HepG2 (cell line): ENCODE data around the gene UNC119B. TPM values are rescaled to one million over a fixed set of nuclear protein-coding genes. Genes with fewer than 3 reads are reported as not detected.

Experiments
- BHLHE40 ChIP-seq: IDR thresholded peaks from 2 replicates; pipeline ENCODE4 v1.6.1; 2011; ENCODE audit warnings: low read length, improper control_type of control experiment
- GMEB1 ChIP-seq: sonication (generic); formaldehyde crosslinking; IDR thresholded peaks from 2 replicates; pipeline ENCODE4 v1.5.1; 2020; ENCODE audit warnings: missing genetic modification reagents, mild to moderate bottlenecking, borderline replicate concordance
- HDAC1 ChIP-seq: sonication (generic); formaldehyde crosslinking; IDR thresholded peaks from 2 replicates; pipeline ENCODE4 v1.5.1; 2020; ENCODE audit warnings: mild to moderate bottlenecking, missing genetic modification reagents
- HDAC2 ChIP-seq: sonication (generic); formaldehyde crosslinking; IDR thresholded peaks from 2 replicates; pipeline ENCODE4 v1.4.0; 2020; ENCODE audit warnings: missing genetic modification reagents
- HNF1A ChIP-seq, 2 experiments: sonication (generic) in 1 of 2; formaldehyde crosslinking in 1 of 2; IDR thresholded peaks; 2 replicates each; pipeline versions ENCODE4 v1.4.0 to v1.6.1; 2016 to 2020; ENCODE audit warnings: borderline replicate concordance in 1 of 2, low read depth in 1 of 2, mild to moderate bottlenecking in 1 of 2, missing genetic modification reagents in 1 of 2
- MAFG ChIP-seq: sonication (generic); formaldehyde crosslinking; IDR thresholded peaks from 2 replicates; pipeline ENCODE4 v1.5.1; 2020; ENCODE audit warnings: mild to moderate bottlenecking, missing genetic modification reagents
- MED1 ChIP-seq: sonication (generic); formaldehyde crosslinking; IDR thresholded peaks from 2 replicates; pipeline ENCODE4 v1.4.0; 2020; ENCODE audit warnings: missing genetic modification reagents
- MXD4 ChIP-seq: IDR thresholded peaks from 2 replicates; pipeline ENCODE4 v1.6.1; 2016; ENCODE audit warnings: mild to moderate bottlenecking, missing biosample characterization, missing genetic modification reagents
- MXI1 ChIP-seq: IDR thresholded peaks from 3 replicates; pipeline ENCODE4 v1.6.1; 2012; ENCODE audit warnings: low read depth, low read length, inconsistent platforms, borderline replicate concordance
- RFX1 ChIP-seq: fragments of 450-650 bp; IDR thresholded peaks from 2 replicates; pipeline ENCODE4 v1.6.1; 2017
- SAP130 ChIP-seq: IDR thresholded peaks from 2 replicates; pipeline ENCODE4 v1.6.1; 2016; ENCODE audit warnings: low read depth
- SMAD9 ChIP-seq: sonication (generic); formaldehyde crosslinking; IDR thresholded peaks from 2 replicates; pipeline ENCODE4 v1.5.1; 2020; ENCODE audit warnings: mild to moderate bottlenecking, missing genetic modification reagents
- SPEN ChIP-seq: sonication (generic); formaldehyde crosslinking; IDR thresholded peaks from 2 replicates; pipeline ENCODE4 v1.5.1; 2020; ENCODE audit warnings: low read depth, mild to moderate bottlenecking, missing genetic modification reagents
- TBX2 ChIP-seq: sonication (generic); formaldehyde crosslinking; IDR thresholded peaks from 2 replicates; pipeline ENCODE4 v1.5.0; 2020; ENCODE audit warnings: missing genetic modification reagents, mild to moderate bottlenecking, borderline replicate concordance
- ZNF501 ChIP-seq: sonication (generic); formaldehyde crosslinking; IDR thresholded peaks from 2 replicates; pipeline ENCODE4 v1.5.1; 2020; ENCODE audit warnings: mild to moderate bottlenecking, moderate library complexity, missing genetic modification reagents
- ZNF598 ChIP-seq: sonication (generic); formaldehyde crosslinking; IDR thresholded peaks from 2 replicates; pipeline ENCODE4 v1.5.1; 2020; ENCODE audit warnings: mild to moderate bottlenecking, missing genetic modification reagents, borderline replicate concordance
- ZNF713 ChIP-seq: sonication (generic); formaldehyde crosslinking; IDR thresholded peaks from 2 replicates; pipeline ENCODE4 v1.4.0; 2020; ENCODE audit warnings: mild to moderate bottlenecking, missing genetic modification reagents
- ZNF792 ChIP-seq: IDR thresholded peaks from 2 replicates; pipeline ENCODE4 v1.6.1; 2016
- ZSCAN21 ChIP-seq: sonication (generic); formaldehyde crosslinking; IDR thresholded peaks from 2 replicates; pipeline ENCODE4 v1.8.0; 2022; ENCODE audit warnings: mild to moderate bottlenecking, missing genetic modification reagents, moderate library complexity, borderline replicate concordance
- polyA plus RNA-seq, 8 experiments: library from polyadenylated mRNA; depleted of rRNA in 3 of 8; stranded (reverse) in 7 of 8; unstranded in 1 of 8; fragments of >200 nt; fragmentation: Illumina TruSeq in 4 of 8; extraction: Trizol in 4 of 8; gene quantifications; 2 replicates each; pipeline versions ENCODE4 v1.2.1 to v1.2.3, GENCODE V29; 2011 to 2016; ENCODE audit warnings: low read depth in 4 of 8, missing spikeins in 1 of 8, mixed read lengths in 1 of 8; ENCODE audit not compliant: insufficient read depth in 1 of 8
- total RNA-seq, 5 experiments: library from RNA; depleted of rRNA; stranded (reverse); fragments of >200 nt; fragmentation: Illumina TruSeq; extraction: Trizol; gene quantifications; 2 replicates each; pipeline ENCODE4 v1.2.3, GENCODE V29; 2016; ENCODE audit warnings: low read depth in 1 of 5
- TF ChIP-seq, protein P1 (sequence below): IDR thresholded peaks from 2 replicates; pipeline ENCODE4 v1.6.1; 2016; ENCODE audit warnings: mild to moderate bottlenecking, missing biosample characterization, missing genetic modification reagents
- TF ChIP-seq, protein P2 (sequence below): sonication (generic); formaldehyde crosslinking; IDR thresholded peaks from 2 replicates; pipeline ENCODE4 v1.8.0; 2023; ENCODE audit warnings: mild to moderate bottlenecking, missing genetic modification reagents
- TF ChIP-seq, protein P3 (sequence below): sonication (generic); formaldehyde crosslinking; IDR thresholded peaks from 2 replicates; pipeline ENCODE4 v1.8.0; 2022; ENCODE audit warnings: missing genetic modification reagents, low read depth, mild to moderate bottlenecking, borderline replicate concordance

The UNC119B gene
- total and polyA plus RNA-seq, 2 of the 13 experiments (the other 11 are each of a cell fraction or from before 2014, with no cell fraction given), result 19.6 to 19.7 TPM

DNA sequence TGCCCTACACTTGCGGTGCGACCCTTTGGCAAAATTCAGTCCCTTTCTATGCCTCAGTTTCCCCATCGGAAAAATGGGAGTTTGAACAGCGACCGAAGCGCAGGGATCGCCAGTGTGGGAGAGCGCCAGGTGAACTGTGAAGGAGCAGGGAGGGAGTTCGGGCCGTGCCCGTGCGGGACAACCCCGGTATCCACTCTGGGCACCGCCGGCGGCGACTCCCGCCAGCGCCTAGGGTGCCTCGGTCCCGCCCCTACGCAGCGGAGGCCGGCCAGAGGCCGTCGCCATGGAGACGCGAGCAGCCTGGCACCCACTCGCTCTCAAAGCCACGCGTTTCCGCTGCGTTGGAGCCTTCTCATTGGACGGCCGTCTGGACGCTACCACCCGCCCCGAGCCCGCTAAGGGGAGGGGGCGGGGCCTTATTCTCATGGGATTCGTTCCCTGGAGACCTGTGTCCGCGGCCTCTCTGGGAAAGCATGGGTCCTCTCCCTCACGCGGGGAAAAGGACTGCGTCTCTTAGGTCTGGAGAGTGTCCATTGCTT lies 24.0 kb upstream of the UNC119B start (continued):
- peak; percentile 74; the same call in 1 of the 2 replicates for TF ChIP-seq GMEB1 (CRISPR knock-in tag)
- TF ChIP-seq TBX2, result peak; percentile 49; the same call in 1 of the 2 replicates
- peak; percentile 30 for TF ChIP-seq HDAC1
- no peak for TF ChIP-seq HNF1A (IDR thresholded peaks at IDR 0.05; ENCODE audit: low read depth)
- peak; percentile 26; the same call in 1 of the 2 replicates for TF ChIP-seq HNF1A (CRISPR knock-in tag; IDR thresholded peaks at IDR 0.05; ENCODE audit: borderline replicate concordance)
- peak; percentile 67; the same call in 1 of the 2 replicates for TF ChIP-seq BHLHE40
- peak; percentile 4; the same call in 1 of the 2 replicates for TF ChIP-seq SPEN (CRISPR knock-in tag)
- peak; percentile 4; the same call in 1 of the 2 replicates for TF ChIP-seq ZNF598
- 0 out of 2 replicates have a peak, but pooled peaks have one; percentile 15 for TF ChIP-seq ZNF792 (CRISPR knock-in tag)
- TF ChIP-seq, protein P1, sequence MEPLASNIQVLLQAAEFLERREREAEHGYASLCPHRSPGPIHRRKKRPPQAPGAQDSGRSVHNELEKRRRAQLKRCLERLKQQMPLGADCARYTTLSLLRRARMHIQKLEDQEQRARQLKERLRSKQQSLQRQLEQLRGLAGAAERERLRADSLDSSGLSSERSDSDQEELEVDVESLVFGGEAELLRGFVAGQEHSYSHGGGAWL (CRISPR knock-in tag), result peak; percentile 40; the same call in 1 of the 2 replicates
- TF ChIP-seq, protein P2, sequence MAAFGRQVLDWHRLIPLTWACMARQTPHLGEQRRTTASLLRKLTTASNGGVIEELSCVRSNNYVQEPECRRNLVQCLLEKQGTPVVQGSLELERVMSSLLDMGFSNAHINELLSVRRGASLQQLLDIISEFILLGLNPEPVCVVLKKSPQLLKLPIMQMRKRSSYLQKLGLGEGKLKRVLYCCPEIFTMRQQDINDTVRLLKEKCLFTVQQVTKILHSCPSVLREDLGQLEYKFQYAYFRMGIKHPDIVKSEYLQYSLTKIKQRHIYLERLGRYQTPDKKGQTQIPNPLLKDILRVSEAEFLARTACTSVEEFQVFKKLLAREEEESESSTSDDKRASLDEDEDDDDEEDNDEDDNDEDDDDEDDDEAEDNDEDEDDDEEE (CRISPR knock-in tag), result 0 out of 2 replicates have a peak, but pooled peaks have one; percentile 22
- TF ChIP-seq MED1 (CRISPR knock-in tag), result peak; percentile 9; the same call in 1 of the 2 replicates
- peak; percentile 25; the same call in 1 of the 2 replicates for TF ChIP-seq ZSCAN21 (CRISPR knock-in tag)
- TF ChIP-seq MXI1, result peak; percentile 78; the same call in 1 of the 3 replicates
- TF ChIP-seq ZNF501 (CRISPR knock-in tag), result peak; percentile 78; the same call in 1 of the 2 replicates
- peak; percentile 91 for TF ChIP-seq RFX1
- no peak for TF ChIP-seq MAFG (CRISPR knock-in tag)
- TF ChIP-seq SMAD9, result 0 out of 2 replicates have a peak, but pooled peaks have one; percentile 18
- TF ChIP-seq HDAC2, result peak; percentile 10; the same call in 1 of the 2 replicates
- 0 out of 2 replicates have a peak, but pooled peaks have one; percentile 20 for TF ChIP-seq MXD4 (CRISPR knock-in tag)
- TF ChIP-seq, protein P3, sequence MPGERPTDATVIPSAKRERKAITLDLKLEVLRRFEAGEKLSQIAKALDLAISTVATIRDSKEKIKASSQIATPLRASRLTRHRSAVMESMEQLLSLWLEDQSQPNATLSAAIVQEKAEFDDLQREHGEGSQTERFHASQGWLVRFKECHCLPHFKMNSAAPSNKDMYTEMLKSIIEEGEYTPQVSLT (CRISPR knock-in tag), result 0 out of 2 replicates have a peak, but pooled peaks have one; percentile 52
- peak; percentile 81; the same call in 1 of the 2 replicates for TF ChIP-seq SAP130 (CRISPR knock-in tag)
- no peak for TF ChIP-seq ZNF713
